HFF-Myc (cell line): ENCODE results near the gene VWA7.
"Not testable (repeated sequence)": the region's sequence is repeated elsewhere in the genome, so short reads cannot be mapped to it uniquely, and the experiment has no call there.

Experiments
- DNase-seq: peaks from one replicate; pipeline ENCODE4 v3.0.0-alpha.2; 2011; ENCODE audit warnings: low read depth; ENCODE audit errors: extremely low read depth
- H3K4me3 ChIP-seq: replicated peaks from 2 replicates; pipeline ENCODE4 v1.5.1; 2011; ENCODE audit warnings: low read depth, mild to moderate bottlenecking, control low read depth, low read length
- TF ChIP-seq, protein P1 (sequence below): IDR thresholded peaks from 2 replicates; pipeline ENCODE4 v1.5.1; 2012; ENCODE audit warnings: mild to moderate bottlenecking, low read depth, low read length, control low read depth; ENCODE audit errors: missing control alignments

VWA7 gene

DNA sequence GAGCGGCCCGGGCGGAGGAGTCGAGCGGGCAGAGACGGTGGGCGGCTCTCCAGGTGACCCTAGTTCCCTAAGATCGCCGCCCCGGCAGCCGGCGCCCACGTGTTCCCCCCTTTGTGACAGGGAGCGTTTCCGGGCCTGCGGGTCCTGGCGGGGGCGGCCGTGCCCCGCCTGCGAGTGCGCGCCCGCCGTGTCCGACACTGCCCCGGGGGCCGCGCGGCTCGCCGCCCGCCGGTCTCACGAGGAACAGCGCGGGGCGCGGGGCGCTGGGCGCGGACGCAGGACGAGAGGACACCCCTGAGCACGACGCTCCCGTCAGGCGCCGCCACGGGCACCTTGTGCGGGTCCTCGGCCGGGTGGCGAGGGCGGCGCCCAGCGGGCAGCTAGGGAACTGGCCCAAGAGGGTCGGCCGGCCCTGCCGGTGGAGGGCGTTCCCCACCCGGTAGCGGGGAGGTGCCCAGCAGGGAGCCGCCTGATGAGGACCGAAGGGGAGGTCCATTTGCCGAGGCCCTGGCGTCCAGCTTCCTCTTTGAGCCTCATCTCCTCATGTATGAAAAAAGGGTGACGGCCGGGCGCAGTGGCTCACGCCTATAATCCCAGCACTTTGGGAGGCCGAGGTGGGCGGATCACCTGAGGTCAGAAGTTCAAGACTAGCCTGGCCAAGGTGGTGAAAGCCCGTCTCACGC, 18.6 kb upstream of the VWA7 start, which contains the start of gene VARS1:
Gene VARS1, minus strand, starts transcription at position 137 of the 683 bp plus-strand sequence. CDS start 535 bp downstream, outside the sequence.
- peak; percentile 60 for DNase-seq
- TF ChIP-seq, protein P1, sequence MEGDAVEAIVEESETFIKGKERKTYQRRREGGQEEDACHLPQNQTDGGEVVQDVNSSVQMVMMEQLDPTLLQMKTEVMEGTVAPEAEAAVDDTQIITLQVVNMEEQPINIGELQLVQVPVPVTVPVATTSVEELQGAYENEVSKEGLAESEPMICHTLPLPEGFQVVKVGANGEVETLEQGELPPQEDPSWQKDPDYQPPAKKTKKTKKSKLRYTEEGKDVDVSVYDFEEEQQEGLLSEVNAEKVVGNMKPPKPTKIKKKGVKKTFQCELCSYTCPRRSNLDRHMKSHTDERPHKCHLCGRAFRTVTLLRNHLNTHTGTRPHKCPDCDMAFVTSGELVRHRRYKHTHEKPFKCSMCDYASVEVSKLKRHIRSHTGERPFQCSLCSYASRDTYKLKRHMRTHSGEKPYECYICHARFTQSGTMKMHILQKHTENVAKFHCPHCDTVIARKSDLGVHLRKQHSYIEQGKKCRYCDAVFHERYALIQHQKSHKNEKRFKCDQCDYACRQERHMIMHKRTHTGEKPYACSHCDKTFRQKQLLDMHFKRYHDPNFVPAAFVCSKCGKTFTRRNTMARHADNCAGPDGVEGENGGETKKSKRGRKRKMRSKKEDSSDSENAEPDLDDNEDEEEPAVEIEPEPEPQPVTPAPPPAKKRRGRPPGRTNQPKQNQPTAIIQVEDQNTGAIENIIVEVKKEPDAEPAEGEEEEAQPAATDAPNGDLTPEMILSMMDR, result peak; percentile 72
- H3K4me3 ChIP-seq, result peak within 1 kb of the TSS; percentile 97

DNA sequence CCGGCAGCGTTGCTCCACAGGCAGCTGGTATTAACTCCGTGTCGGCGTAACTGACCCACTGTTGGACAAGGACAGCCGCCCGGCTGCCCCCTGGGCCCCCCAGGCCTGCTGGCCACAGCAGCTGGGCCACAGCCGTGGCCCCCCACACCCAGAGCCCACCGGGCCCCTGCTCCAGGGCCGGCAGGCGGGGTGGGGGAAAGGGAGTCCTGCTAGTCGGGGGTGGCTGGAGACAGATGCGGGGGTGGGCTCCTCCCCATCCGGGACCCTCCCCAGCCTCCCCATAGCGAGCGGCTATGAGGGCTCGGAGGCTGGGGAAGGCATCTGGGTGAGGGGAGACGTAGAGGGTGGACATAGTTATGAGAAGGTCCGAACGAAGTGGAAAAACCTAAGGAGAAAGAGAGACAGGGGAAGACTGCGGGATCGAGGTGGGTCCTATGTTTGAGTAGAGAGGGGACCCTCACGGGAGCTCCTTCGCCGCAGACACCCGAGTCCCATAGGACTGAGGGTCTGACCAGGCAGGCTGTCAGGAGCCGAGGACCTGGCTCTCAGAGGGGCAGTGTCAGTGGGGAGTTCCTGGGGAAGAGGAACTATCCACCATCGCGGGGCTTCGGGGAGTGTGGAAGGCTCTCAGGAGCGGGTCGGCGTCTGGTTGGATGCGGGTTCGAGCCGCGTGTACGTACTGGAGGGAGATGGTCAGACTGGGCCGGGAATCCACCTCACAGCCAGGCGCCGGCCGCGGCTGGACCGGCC, 17.9 kb upstream of the VWA7 start:
- H3K4me3 ChIP-seq, result peak overlapping the region; percentile 97
- TF ChIP-seq, protein P1, result no peak
- DNase-seq, result no peak

GRCh38 chr6:31794294-31794865, 17.3 kb upstream of the VWA7 start:
- DNase-seq, result no peak
- H3K4me3 ChIP-seq, result peak overlapping the region; percentile 97
- TF ChIP-seq, protein P1, result no peak

DNA sequence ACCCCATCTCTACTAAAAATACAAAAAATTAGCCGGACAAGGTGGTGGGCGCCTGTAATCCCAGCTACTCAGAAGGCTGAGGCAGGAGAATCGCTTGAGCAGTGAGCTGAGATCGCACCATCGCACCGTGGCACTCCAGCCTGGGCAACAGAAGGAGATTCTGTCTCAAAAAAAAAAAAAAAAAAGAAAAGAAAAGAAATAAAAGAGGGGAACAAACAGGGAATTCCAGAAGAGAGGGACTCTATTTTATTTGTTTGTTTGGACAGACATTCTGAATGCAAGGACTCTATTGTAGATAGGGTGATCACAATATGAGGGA, 16.8 kb upstream of the VWA7 start:
- not testable (repeated sequence) for DNase-seq
- peak overlapping the region; percentile 97 for H3K4me3 ChIP-seq

DNA sequence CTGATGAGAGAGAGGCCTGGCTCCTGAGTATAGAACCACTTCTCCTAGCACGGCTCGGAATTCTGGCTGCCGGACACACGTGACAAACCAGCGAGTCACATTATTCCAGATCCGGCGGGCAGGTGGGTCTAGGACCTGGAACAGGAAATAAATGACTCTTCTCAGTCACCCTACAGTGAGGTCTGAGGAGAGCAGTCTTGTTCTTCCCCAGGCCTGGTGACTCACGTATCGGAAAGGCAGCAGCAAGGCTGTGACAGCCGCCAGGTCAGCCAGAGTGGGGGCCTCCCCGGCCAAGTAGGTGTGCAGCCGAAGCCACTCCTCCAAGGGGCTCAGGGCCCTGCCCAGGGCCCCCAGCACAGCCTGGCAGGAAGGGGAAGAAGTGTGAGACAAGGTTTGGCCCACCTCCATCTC, 15.6 kb upstream of the VWA7 start:
- TF ChIP-seq, protein P1, result no peak
- no peak for DNase-seq
- peak overlapping the region; percentile 97 for H3K4me3 ChIP-seq

DNA sequence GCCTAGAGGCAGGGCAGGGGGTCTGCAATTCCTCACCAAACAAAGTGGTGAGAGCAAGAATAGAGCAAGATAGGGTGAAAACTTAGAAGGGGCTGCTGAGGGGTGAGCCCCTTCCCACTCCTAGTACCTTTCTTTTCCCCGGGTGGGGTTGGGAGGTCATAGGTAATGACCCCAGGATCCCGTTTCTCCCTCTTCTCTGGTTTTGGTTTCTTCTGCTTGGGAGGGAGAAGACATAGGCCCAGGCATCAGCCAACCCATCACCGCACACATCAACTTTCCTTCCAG, 14.9 kb upstream of the VWA7 start:
- TF ChIP-seq, protein P1, result no peak
- DNase-seq, result no peak
- H3K4me3 ChIP-seq, result no peak overlapping the region

DNA sequence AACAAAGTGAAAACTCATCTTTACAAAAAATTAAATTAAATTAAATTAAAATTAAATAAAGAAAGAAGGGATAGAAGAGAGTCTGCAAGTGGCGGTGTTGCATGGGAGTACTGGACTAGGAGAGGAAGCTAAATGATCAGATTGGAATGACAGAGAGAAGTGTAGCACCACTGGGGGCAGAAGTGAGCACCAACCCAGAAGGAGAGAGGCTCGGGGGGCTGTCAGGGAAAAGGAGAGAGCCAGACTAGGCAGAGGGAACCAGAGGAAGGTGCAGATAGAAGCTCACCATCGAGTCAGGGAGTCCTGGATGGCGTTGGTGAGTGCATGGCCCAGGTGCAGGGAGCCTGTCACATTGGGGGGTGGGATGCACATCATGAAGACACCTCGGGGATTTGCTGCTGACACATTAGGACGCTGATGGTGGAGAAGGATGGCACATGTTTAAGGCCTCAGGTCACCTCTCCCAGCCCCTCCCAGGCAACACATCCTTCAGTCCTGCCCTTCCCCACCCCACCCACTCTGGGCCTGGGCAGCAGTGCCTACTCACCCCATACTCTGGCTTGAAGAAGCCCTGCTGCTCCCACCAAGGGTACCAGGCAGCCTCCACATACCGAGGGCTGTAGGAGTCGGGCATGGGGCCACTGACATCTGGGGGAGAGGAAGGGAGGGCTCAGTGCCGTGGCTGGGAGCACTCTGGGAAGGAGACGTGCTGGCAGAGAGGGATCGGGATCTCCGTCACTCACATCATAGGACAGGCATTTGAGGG, 14.4 kb upstream of the VWA7 start:
- DNase-seq, result no peak
- TF ChIP-seq, protein P1, result peak; percentile 78
- H3K4me3 ChIP-seq, result no peak overlapping the region
